ENCODE measurements around the gene GBE1. TPM values are rescaled to one million over a fixed set of nuclear protein-coding genes. Genes with fewer than 3 reads are reported as not detected.

The GBE1 gene
- total and polyA plus RNA-seq, 9 of the 15 experiments (the other 6 are each of a cell fraction or from before 2014, with no cell fraction given) = 7.9 to 25.6 (median 13.1) TPM

DNA sequence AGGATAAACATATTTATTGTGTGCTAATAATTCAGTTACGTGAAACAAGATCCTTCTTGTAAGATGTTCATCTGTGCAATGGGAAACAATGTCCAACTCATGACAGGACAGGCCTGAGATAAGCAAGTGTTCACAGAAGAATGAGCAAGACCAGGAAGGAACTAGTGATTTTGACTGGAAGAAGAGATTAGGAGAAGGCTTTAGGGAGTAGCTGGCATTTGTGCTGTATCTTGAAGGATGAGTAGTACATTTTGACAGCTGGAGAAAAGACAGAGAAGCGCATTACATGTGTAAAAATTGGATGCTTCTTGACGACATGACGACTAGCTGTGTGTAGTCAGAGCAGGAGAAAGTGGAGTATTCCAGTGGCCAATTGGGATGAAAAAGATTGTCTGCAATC, 48.4 kb downstream of the GBE1 start (continued):
- TF ChIP-seq, protein P1, sequence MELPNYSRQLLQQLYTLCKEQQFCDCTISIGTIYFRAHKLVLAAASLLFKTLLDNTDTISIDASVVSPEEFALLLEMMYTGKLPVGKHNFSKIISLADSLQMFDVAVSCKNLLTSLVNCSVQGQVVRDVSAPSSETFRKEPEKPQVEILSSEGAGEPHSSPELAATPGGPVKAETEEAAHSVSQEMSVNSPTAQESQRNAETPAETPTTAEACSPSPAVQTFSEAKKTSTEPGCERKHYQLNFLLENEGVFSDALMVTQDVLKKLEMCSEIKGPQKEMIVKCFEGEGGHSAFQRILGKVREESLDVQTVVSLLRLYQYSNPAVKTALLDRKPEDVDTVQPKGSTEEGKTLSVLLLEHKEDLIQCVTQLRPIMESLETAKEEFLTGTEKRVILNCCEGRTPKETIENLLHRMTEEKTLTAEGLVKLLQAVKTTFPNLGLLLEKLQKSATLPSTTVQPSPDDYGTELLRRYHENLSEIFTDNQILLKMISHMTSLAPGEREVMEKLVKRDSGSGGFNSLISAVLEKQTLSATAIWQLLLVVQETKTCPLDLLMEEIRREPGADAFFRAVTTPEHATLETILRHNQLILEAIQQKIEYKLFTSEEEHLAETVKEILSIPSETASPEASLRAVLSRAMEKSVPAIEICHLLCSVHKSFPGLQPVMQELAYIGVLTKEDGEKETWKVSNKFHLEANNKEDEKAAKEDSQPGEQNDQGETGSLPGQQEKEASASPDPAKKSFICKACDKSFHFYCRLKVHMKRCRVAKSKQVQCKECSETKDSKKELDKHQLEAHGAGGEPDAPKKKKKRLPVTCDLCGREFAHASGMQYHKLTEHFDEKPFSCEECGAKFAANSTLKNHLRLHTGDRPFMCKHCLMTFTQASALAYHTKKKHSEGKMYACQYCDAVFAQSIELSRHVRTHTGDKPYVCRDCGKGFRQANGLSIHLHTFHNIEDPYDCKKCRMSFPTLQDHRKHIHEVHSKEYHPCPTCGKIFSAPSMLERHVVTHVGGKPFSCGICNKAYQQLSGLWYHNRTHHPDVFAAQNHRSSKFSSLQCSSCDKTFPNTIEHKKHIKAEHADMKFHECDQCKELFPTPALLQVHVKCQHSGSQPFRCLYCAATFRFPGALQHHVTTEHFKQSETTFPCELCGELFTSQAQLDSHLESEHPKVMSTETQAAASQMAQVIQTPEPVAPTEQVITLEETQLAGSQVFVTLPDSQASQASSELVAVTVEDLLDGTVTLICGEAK (IDR thresholded peaks at IDR 0.05) = no peak
- TF ChIP-seq, protein P1 (CRISPR knock-in tag; IDR thresholded peaks at IDR 0.05) = no peak
- TF ChIP-seq RCOR1 (IDR thresholded peaks at IDR 0.05; ENCODE audit: borderline replicate concordance in 1 of 2, low read depth in 2 of 2, low read length in 2 of 2) (peak in 1 of 2 experiments; percentile 80; a peak in 1 of 4 replicates), PTBP1 (IDR thresholded peaks at IDR 0.05; ENCODE audit: low read depth, low read length) (no peak)
